ENCODE measurements around the gene LRRC71. TPM values are rescaled to one million over a fixed set of nuclear protein-coding genes. Genes with fewer than 3 reads are reported as not detected.

Gene LRRC71
- total and polyA plus RNA-seq, 2 of the 8 experiments (the other 6 are each of a cell fraction or from before 2014, with no cell fraction given) = 0.05 TPM; not detected in 1

DNA sequence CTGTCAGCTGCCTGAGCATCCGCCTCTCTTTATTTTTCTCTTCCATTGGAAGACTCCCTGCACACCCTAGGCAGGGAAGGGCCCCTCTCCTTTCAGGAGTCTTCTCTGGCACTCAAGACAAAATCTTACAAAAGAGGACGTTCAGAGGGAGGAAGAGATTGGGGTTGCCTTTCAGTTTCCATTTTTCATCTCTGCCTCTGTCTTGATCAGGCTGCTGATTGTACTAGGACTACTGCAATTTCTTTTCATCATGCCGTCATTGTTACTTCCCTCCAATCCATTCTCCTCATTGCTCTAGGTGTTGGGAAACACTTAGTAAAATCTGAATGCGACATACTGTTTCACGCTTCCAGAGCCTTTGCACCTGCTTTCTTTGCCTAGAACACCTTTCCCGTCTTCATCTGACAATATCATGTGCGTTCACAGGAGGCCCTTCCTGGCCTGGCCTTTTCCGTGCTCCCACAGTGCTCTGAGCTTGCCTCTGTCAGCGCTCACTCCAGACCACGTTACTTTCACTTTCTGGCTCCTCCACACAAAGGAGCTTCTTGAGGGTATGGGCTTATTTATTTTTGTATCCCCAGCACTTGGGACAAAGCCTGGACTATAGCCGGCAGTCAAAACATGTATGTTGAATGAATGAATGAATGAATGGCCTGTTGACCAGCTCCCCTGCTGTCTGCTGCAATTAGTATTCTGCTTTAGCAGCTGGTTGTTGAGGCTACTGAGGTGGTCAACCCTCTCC lies 10.9 kb downstream of the LRRC71 start:
- Histone ChIP-seq H2BK120ac (replicated peaks; ENCODE audit: low read depth, low read length) (no peak overlapping the region), H3K9me3 (ENCODE audit: insufficient read depth in 2 of 2, low read depth in 1 of 2, low read length in 1 of 2) (no peaks in the 10 kb centered on the region), H4K8ac (ENCODE audit: extremely low read depth, insufficient read depth, low read length) (no peak overlapping the region), H2BK5ac (ENCODE audit: low read depth, low read length) (no peak overlapping the region), H4K91ac (replicated peaks; ENCODE audit: insufficient read length, low read length) (no peak overlapping the region), H3K23ac (ENCODE audit: insufficient read length) (no peak overlapping the region), H3K4ac (replicated peaks; ENCODE audit: insufficient read length, low read depth, low read length) (no peak overlapping the region), H2BK12ac (ENCODE audit: low read depth, low read length) (no peak overlapping the region), H3K27ac (ENCODE audit: low read depth, low read length) (no peak overlapping the region), H2AFZ (ENCODE audit: low read length) (no peak overlapping the region), H3K4me2 (ENCODE audit: insufficient read depth in 1 of 2, low read depth in 2 of 2, low read length in 2 of 2) (no peak overlapping the region), H3K27me3 (replicated peaks in 1 of 4; ENCODE audit: control insufficient read depth in 3 of 4, extremely low read depth in 1 of 4, insufficient read depth in 3 of 4, low read length in 3 of 4) (peaks cover 13 to 32% (median 30%) of the 10 kb centered on the region in 4 experiments), H3K23me2 (ENCODE audit: low read depth, low read length) (peaks cover 5% of the 10 kb centered on the region; the same call in 1 of the 2 replicates), H3K79me1 (ENCODE audit: low read depth, low read length) (no peaks in the 10 kb centered on the region), H3K36me3 (ENCODE audit: control insufficient read depth in 2 of 4, insufficient read depth in 4 of 4, low read length in 3 of 4) (peaks cover 0 to 6% (median 0%) of the 10 kb centered on the region in 4 experiments; a peak in 2 of 8 replicates), H3K4me3 (ENCODE audit: extremely low read depth in 1 of 4, insufficient read depth in 2 of 4, low read depth in 3 of 4, low read length in 4 of 4) (no peak overlapping the region), H3K79me2 (ENCODE audit: control insufficient read depth in 1 of 2, insufficient read depth in 2 of 2, low read length in 2 of 2) (no peaks in the 10 kb centered on the region), H4K5ac (ENCODE audit: insufficient read length, low read depth, low read length) (no peak overlapping the region), H3K18ac (ENCODE audit: extremely low read depth, low read length) (no peak overlapping the region; the same call in 1 of the 2 replicates), H4K20me1 (replicated peaks in 1 of 2; ENCODE audit: control insufficient read depth in 1 of 2, insufficient read depth in 2 of 2, low read length in 2 of 2) (peaks cover 4 to 5% of the 10 kb centered on the region in 2 experiments), H3K14ac (ENCODE audit: insufficient read length) (no peak overlapping the region), H2AK5ac (ENCODE audit: low read depth, low read length) (no peak overlapping the region), H3K4me1 (replicated peaks in 1 of 4; ENCODE audit: control insufficient read depth in 3 of 4, insufficient read depth in 4 of 4, low read length in 3 of 4) (peaks cover 0 to 6% (median 4%) of the 10 kb centered on the region in 4 experiments; a peak in 4 of 7 replicates), H2BK15ac (ENCODE audit: low read length) (no peak overlapping the region), H2BK20ac (ENCODE audit: low read length) (no peak overlapping the region), H3K56ac (replicated peaks; ENCODE audit: insufficient read length, low read depth, low read length) (no peak overlapping the region), H3K9ac (replicated peaks in 1 of 4; ENCODE audit: extremely low read depth in 1 of 4, low read depth in 3 of 4, low read length in 3 of 4) (no peak overlapping the region)
- ChIA-PET POLR2A (ENCODE audit: partially characterized antibody) (interaction anchor here (1.1 kb wide), 1 partner anchor 37 kb away, joined by 4 read pairs; no protein-coding TSS in a partner anchor), CTCF (ENCODE audit: partially characterized antibody) (interaction anchor here (0.6 to 4.2 kb wide), 8 partner anchors 11 to 94 kb away, joined by 3 to 25 read pairs (median 4); partner anchors contain the start of gene LRRC71)
- FAIRE-seq = no peak
- no peak for DNase-seq (ENCODE audit: low read depth in 1 of 2, low spot score in 2 of 2)
- 85% methylated on average over 11 of the region's 11 CpGs; no CpG with 5 or more reads in 1 of the 2 experiments for WGBS, 2 experiments (ENCODE audit: extremely low coverage in 1 of 2, insufficient coverage in 1 of 2, insufficient read length in 1 of 2, insufficient replicate concordance in 2 of 2, low coverage in 1 of 2, low lambda C conversion rate in 2 of 2, missing lambda C conversion rate in 1 of 2)
- TF ChIP-seq YY1 (IDR thresholded peaks at IDR 0.05; ENCODE audit: low read depth, low read length) (no peak), POLR2A (IDR thresholded peaks at IDR 0.05; ENCODE audit: control extremely low read depth in 1 of 2, low read depth in 2 of 2, low read length in 2 of 2) (0 out of 3 replicates have a peak, but pooled peaks of 1 of the 2 experiments have one; percentile 17)
